Kidney epithelial cell (primary cell): ENCODE measurements around the gene KCNT2. TPM values are rescaled to one million over a fixed set of nuclear protein-coding genes. Genes with fewer than 3 reads are reported as not detected.

ENCODE experiments used
- DNase-seq: peaks from one replicate; pipeline ENCODE4 v3.0.0-alpha.2; 2010; ENCODE audit warnings: low read depth
- H3K27me3 ChIP-seq: 2 replicates; pipeline ENCODE4 v1.6.0; 2011; ENCODE audit warnings: low read length; ENCODE audit not compliant: control insufficient read depth, insufficient read depth
- H3K36me3 ChIP-seq: 2 replicates; pipeline ENCODE4 v1.5.1; 2011; ENCODE audit warnings: low read length; ENCODE audit not compliant: control insufficient read depth, insufficient read depth
- H3K4me3 ChIP-seq: 2 replicates; pipeline ENCODE4 v1.5.1; 2011; ENCODE audit warnings: low read depth, mild to moderate bottlenecking, control low read depth, low read length
- total RNA-seq: library from RNA; depleted of rRNA; stranded (reverse); fragments of >200 nt; gene quantifications from 2 replicates; pipeline ENCODE4 v1.2.3, GENCODE V29; 2015
- TF ChIP-seq, protein P1 (sequence below): IDR thresholded peaks from 2 replicates; pipeline ENCODE4 v1.5.1; 2011; ENCODE audit warnings: mild to moderate bottlenecking, moderate library complexity, low read length, control low read depth, inconsistent platforms; ENCODE audit not compliant: insufficient read depth, poor library complexity, severe bottlenecking

Gene KCNT2
- total RNA-seq, 1 donor from 2014 or later = 1.8 TPM

DNA sequence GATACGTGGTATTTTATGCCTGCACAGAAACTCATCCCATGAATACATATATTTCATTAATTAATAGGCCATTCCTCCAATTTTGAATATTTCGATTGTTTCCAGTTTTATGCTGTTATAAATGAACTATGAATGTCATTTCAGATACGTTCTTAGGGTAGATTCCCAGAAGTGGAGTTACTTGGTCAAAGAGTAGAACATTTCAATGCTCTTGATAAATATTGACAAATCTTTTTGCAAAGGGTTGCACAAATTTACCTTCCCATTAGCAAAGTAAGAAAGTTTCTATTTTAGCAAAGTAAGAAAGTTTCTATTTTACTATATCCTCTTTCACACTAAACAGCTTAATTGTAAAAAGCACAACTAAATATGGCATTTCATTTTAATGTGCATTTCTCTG is 48.9 kb downstream of the KCNT2 start:
- TF ChIP-seq, protein P1, sequence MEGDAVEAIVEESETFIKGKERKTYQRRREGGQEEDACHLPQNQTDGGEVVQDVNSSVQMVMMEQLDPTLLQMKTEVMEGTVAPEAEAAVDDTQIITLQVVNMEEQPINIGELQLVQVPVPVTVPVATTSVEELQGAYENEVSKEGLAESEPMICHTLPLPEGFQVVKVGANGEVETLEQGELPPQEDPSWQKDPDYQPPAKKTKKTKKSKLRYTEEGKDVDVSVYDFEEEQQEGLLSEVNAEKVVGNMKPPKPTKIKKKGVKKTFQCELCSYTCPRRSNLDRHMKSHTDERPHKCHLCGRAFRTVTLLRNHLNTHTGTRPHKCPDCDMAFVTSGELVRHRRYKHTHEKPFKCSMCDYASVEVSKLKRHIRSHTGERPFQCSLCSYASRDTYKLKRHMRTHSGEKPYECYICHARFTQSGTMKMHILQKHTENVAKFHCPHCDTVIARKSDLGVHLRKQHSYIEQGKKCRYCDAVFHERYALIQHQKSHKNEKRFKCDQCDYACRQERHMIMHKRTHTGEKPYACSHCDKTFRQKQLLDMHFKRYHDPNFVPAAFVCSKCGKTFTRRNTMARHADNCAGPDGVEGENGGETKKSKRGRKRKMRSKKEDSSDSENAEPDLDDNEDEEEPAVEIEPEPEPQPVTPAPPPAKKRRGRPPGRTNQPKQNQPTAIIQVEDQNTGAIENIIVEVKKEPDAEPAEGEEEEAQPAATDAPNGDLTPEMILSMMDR = no peak
- H3K4me3 ChIP-seq = no peak overlapping the region

DNA sequence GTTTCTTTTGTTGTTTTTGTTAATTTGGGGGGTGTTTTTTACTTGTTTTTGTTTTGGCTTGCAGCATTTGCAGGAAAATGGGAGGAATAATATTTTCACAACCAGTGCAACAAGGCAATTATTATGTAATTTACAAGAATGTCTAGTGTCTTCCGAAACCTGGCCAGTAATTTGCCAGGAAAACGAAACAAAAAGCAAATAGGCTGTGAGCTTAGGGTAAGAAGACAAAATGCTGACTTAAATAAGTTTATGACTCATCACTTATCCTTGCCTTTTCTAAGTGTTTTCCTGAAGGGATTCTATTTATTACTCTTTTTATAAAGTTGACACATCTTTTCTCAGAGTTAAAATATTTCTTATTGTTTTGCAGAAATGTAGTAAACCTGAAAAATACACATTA is 49.8 kb downstream of the KCNT2 start:
- peak; percentile 32 for DNase-seq
- Histone ChIP-seq H3K4me3 (peak overlapping the region; percentile 10), H3K27me3 (no peaks in the 10 kb centered on the region), H3K36me3 (no peaks in the 10 kb centered on the region)
- TF ChIP-seq, protein P1 = no peak

More for the DNA sequence above, 48.9 kb downstream of the KCNT2 start:
- Histone ChIP-seq H3K36me3 (no peaks in the 10 kb centered on the region), H3K27me3 (no peaks in the 10 kb centered on the region)
- no peak for DNase-seq

DNA sequence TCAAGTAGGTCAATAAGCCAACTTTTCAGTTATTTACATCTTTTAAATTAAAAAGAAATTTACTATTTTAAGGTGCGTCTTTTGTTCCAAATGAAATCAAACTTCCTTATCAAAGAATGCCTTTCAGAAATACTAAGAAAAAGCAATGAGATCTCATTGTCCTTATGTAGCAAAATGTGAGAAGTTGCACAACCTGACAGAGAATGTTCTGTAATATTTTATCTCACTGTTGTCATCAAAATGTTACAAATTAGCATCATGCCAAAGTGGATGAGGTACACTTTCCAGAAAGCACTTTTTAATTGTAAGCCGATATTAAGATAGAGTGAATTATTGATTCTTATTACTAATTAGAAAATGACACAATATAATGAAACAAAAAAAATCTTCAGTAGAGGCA is 50.4 kb downstream of the KCNT2 start:
- no peaks in the 10 kb centered on the region for H3K36me3 ChIP-seq
- TF ChIP-seq, protein P1 = no peak
- H3K27me3 ChIP-seq = no peaks in the 10 kb centered on the region
- no peak for DNase-seq
- H3K4me3 ChIP-seq = no peak overlapping the region

DNA sequence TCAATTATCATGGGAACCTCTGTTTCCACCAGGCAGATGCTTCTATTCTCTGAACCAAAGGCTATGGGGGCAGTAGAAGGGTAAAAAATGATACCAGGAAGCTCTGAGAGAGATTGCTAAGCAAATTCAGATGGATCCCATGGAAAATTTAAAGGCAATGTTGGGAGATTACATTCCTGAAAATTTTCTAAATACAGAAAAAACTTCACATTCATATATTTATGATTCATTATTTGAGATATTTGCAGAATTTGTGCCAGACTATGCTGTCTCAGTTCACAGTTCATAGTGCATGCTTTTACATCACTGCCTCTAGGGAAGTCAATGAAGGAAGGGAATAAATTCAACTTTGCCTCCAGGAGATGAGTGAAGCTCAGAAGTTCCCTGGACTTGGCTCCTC is 57.5 kb downstream of the KCNT2 start:
- Histone ChIP-seq H3K27me3 (no peaks in the 10 kb centered on the region), H3K36me3 (no peaks in the 10 kb centered on the region), H3K4me3 (no peak overlapping the region)
- TF ChIP-seq, protein P1 = no peak
- no peak for DNase-seq

DNA sequence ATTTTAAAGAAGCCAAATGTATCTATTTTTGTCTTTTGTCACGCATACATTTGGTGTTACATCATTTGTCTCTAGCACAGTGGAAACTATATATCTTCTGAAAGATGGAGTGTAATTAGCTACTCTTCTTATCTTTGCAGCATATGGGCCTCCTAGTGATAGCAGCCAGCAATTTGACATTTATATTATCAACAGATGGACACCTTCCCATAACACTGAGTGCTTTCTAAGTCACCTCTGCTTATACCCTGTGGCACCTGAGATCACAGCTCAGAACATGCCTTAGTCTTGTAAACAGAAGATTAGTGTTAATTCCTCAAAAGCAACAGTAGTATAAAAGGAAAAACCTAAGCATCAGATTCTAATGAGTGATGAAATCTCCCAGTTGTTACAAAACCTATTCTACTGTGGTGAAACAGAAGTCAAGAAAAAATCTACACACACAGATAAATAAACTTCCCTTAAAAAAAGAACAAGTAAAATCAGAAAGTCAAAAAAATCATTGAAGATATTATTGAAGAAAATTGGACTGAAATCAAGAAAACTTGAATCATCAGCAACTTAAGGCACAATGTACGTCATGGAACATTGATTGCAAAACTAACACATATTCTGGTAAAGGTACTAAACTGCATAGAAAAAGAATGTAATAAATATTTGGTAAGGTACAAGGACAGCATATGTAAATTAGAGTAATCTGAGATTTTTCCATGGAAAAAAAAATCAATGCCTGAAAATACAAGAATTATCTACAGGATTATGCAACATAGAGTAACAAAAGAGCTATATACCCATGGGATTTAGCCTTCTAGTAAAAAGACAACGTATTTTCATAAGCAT is 61.7 kb downstream of the KCNT2 start:
- H3K4me3 ChIP-seq = no peak overlapping the region

More for the DNA sequence above, 61.7 kb downstream of the KCNT2 start:
- Histone ChIP-seq H3K36me3 (no peaks in the 10 kb centered on the region), H3K27me3 (no peaks in the 10 kb centered on the region)
- DNase-seq = no peak
- TF ChIP-seq, protein P1 = no peak
